Liver (tissue), 9 donors: ENCODE results near the gene ARHGEF10L. TPM values are rescaled to one million over a fixed set of nuclear protein-coding genes. Genes with fewer than 3 reads are reported as not detected.

Experiments used
- DNase-seq: peaks from one replicate; pipeline ENCODE4 v3.0.0-alpha.2; 2017; ENCODE audit warnings: low spot score
- H3K27ac ChIP-seq, 2 donors: one replicate each; pipeline ENCODE4 v1.7.0; 2013; ENCODE audit warnings: inconsistent platforms in 2 of 2, low read length in 2 of 2, control low read depth in 1 of 2, low read depth in 1 of 2, mild to moderate bottlenecking in 1 of 2
- H3K27me3 ChIP-seq, 4 donors: one replicate each; pipeline versions ENCODE4 v1.6.1 to v1.7.0; 2013; ENCODE audit warnings: low read length in 3 of 4, inconsistent platforms in 1 of 4, mild to moderate bottlenecking in 1 of 4, moderate library complexity in 1 of 4; ENCODE audit not compliant: control insufficient read depth in 4 of 4, insufficient read depth in 4 of 4
- H3K36me3 ChIP-seq, 4 donors: one replicate each; pipeline versions ENCODE4 v1.6.1 to v1.7.0; 2013; ENCODE audit warnings: low read length in 3 of 4, mild to moderate bottlenecking in 3 of 4, low read depth in 1 of 4, moderate library complexity in 1 of 4; ENCODE audit not compliant: control insufficient read depth in 4 of 4, insufficient read depth in 3 of 4
- H3K4me1 ChIP-seq, 4 donors: one replicate each; pipeline versions ENCODE4 v1.6.1 to v1.7.0; 2013; ENCODE audit warnings: low read length in 3 of 4, mild to moderate bottlenecking in 3 of 4, moderate library complexity in 1 of 4; ENCODE audit not compliant: control insufficient read depth in 4 of 4, insufficient read depth in 4 of 4
- H3K4me3 ChIP-seq, 3 donors: one replicate each; pipeline versions ENCODE4 v1.6.1 to v1.7.0; 2013; ENCODE audit warnings: low read length in 3 of 3, control low read depth in 1 of 3, low read depth in 1 of 3, mild to moderate bottlenecking in 1 of 3
- H3K9ac ChIP-seq, 2 donors: one replicate each; pipeline ENCODE4 v1.7.0; 2013; ENCODE audit warnings: low read length in 2 of 2, mild to moderate bottlenecking in 2 of 2, moderate library complexity in 2 of 2, control low read depth in 1 of 2, low read depth in 1 of 2
- H3K9me3 ChIP-seq, 4 donors: one replicate each; pipeline versions ENCODE4 v1.6.1 to v1.7.0; 2013; ENCODE audit warnings: low read length in 3 of 4; ENCODE audit not compliant: control insufficient read depth in 4 of 4
- ATF3 ChIP-seq: IDR thresholded peaks from 2 replicates; pipeline ENCODE4 v1.6.1; 2016; ENCODE audit warnings: antibody characterized with exemption
- EGR1 ChIP-seq, 2 donors: IDR thresholded peaks; 2 replicates each; pipeline ENCODE4 v1.6.1; 2016 to 2018; ENCODE audit warnings: antibody characterized with exemption in 2 of 2, low read depth in 2 of 2
- FOXA1 ChIP-seq: IDR thresholded peaks from 2 replicates; pipeline ENCODE4 v1.6.1; 2016; ENCODE audit warnings: antibody characterized with exemption
- FOXA2 ChIP-seq: IDR thresholded peaks from 2 replicates; pipeline ENCODE4 v1.6.1; 2016; ENCODE audit warnings: antibody characterized with exemption
- GABPA ChIP-seq, 2 donors: IDR thresholded peaks in 1 of 2; conservative IDR thresholded peaks in 1 of 2; 2 replicates each; pipeline ENCODE4 v1.6.1; 2016; ENCODE audit warnings: antibody characterized with exemption in 2 of 2, mild to moderate bottlenecking in 1 of 2, moderate library complexity in 1 of 2
- HNF4G ChIP-seq: IDR thresholded peaks from 2 replicates; pipeline ENCODE4 v1.6.1; 2016; ENCODE audit warnings: antibody characterized with exemption
- JUND ChIP-seq, 2 donors: IDR thresholded peaks; 2 replicates each; pipeline ENCODE4 v1.6.1; 2016; ENCODE audit warnings: antibody characterized with exemption in 2 of 2
- NR2F2 ChIP-seq: IDR thresholded peaks from 2 replicates; pipeline ENCODE4 v1.6.1; 2016; ENCODE audit warnings: antibody characterized with exemption
- RAD21 ChIP-seq, 2 donors: IDR thresholded peaks; 2 replicates each; pipeline ENCODE4 v1.6.1; 2016; ENCODE audit warnings: antibody characterized with exemption in 2 of 2, mild to moderate bottlenecking in 2 of 2
- RXRA ChIP-seq, 2 donors: IDR thresholded peaks; 2 replicates each; pipeline ENCODE4 v1.6.1; 2017 to 2018; ENCODE audit warnings: antibody characterized with exemption in 2 of 2, mild to moderate bottlenecking in 1 of 2
- SP1 ChIP-seq: IDR thresholded peaks from 2 replicates; pipeline ENCODE4 v1.6.1; 2018; ENCODE audit warnings: antibody characterized with exemption, mild to moderate bottlenecking
- TAF1 ChIP-seq: conservative IDR thresholded peaks from 2 replicates; pipeline ENCODE4 v1.6.1; 2016; ENCODE audit warnings: antibody characterized with exemption, mild to moderate bottlenecking
- YY1 ChIP-seq: IDR thresholded peaks from 2 replicates; pipeline ENCODE4 v1.6.1; 2016; ENCODE audit warnings: antibody characterized with exemption, mild to moderate bottlenecking
- WGBS: extraction: QIAGEN DNeasy Blood & Tissue Kit; methylation state at CpG from one replicate; pipeline ENCODE4 v1.1.7; 2013; 5-methylcytosine and 5-hydroxymethylcytosine counted together
- polyA plus RNA-seq, 2 donors: library from polyadenylated mRNA; stranded (reverse) in 1 of 2; unstranded in 1 of 2; fragments of 200-250 nt in 1 of 2; fragments of >200 nt in 1 of 2; fragmentation: Nextera tagmentation in 1 of 2; extraction: Ambion mirVana in 1 of 2; gene quantifications; one replicate each; pipeline versions ENCODE4 v1.2.1 to v1.2.3, GENCODE V29; 2013 to 2015
- total RNA-seq, 2 donors: library from RNA; depleted of rRNA; stranded (reverse); fragments of >200 nt; gene quantifications; one replicate each; pipeline ENCODE4 v1.2.3, GENCODE V29; 2014
- TF ChIP-seq, protein P1 (sequence below): IDR thresholded peaks from 2 replicates; pipeline ENCODE4 v1.6.1; 2016; ENCODE audit warnings: antibody characterized with exemption
- TF ChIP-seq, protein P2 (sequence below): IDR thresholded peaks from 2 replicates; pipeline ENCODE4 v1.6.1; 2016; ENCODE audit warnings: antibody characterized with exemption, mild to moderate bottlenecking
- TF ChIP-seq, protein P3 (sequence below): IDR thresholded peaks from 2 replicates; pipeline ENCODE4 v1.6.1; 2016; ENCODE audit warnings: antibody characterized with exemption
- TF ChIP-seq, protein P4 (sequence below): fragments of 150-350 bp; IDR thresholded peaks from 2 replicates; pipeline ENCODE4 v1.5.1; 2017; ENCODE audit warnings: improper control_type of control experiment, low read depth, low read length; ENCODE audit not compliant: missing input control
- donor health status: healthy.
- donor health status: healthy.
- donor health status: healthy.
- donor health status: healthy.
- donor health status: healthy.

ARHGEF10L gene
- total and polyA plus RNA-seq, 4 donors, result 26.3 to 169 (median 57.5) TPM

DNA sequence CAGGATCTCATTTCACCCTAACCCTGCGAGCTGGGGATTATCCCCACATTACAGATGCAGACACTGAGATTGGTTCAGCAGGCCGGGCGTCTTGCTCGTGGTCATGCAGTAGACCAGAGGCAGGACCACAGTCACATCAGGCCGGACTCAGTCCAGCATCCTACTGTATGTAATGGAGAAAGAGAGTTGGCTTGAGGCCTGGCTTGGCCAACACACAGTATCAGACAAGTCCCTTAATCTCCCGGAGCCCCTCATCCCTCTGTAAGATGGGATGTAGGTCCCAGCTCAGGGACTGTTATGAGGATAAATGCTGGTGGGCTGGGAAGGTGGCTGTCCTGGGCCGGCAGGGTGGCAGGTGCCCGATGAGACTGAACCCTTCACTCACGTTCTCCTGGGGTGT, 149.5 kb downstream of the ARHGEF10L start:
- Histone ChIP-seq H3K27ac (no peak overlapping the region), H3K9me3 (no peaks in the 10 kb centered on the region), H3K4me1 (peaks cover 0 to 14% (median 3%) of the 10 kb centered on the region in 4 donors), H3K9ac (no peak overlapping the region), H3K27me3 (no peaks in the 10 kb centered on the region), H3K36me3 (peaks cover 10 to 78% (median 49%) of the 10 kb centered on the region in 4 donors), H3K4me3 (no peak overlapping the region)
- 94% methylated on average over 9 of the region's 9 CpGs for WGBS
- DNase-seq, result no peak
- TF ChIP-seq, protein P1, sequence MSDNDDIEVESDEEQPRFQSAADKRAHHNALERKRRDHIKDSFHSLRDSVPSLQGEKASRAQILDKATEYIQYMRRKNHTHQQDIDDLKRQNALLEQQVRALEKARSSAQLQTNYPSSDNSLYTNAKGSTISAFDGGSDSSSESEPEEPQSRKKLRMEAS, result no peak
- TF ChIP-seq FOXA2 (no peak), YY1 (no peak), HNF4G (no peak), GABPA (IDR thresholded peaks at IDR 0.05 in 1 of 2, conservative IDR thresholded peaks at IDR 0.05 in 1 of 2) (no peak), FOXA1 (no peak), SP1 (no peak), NR2F2 (no peak), RAD21 (IDR thresholded peaks at IDR 0.05) (no peak), RXRA (IDR thresholded peaks at IDR 0.05) (no peak), EGR1 (IDR thresholded peaks at IDR 0.05; ENCODE audit: low read depth in 2 of 2) (no peak), ATF3 (no peak), JUND (IDR thresholded peaks at IDR 0.05) (no peak), TAF1 (no peak)
- TF ChIP-seq, protein P2, sequence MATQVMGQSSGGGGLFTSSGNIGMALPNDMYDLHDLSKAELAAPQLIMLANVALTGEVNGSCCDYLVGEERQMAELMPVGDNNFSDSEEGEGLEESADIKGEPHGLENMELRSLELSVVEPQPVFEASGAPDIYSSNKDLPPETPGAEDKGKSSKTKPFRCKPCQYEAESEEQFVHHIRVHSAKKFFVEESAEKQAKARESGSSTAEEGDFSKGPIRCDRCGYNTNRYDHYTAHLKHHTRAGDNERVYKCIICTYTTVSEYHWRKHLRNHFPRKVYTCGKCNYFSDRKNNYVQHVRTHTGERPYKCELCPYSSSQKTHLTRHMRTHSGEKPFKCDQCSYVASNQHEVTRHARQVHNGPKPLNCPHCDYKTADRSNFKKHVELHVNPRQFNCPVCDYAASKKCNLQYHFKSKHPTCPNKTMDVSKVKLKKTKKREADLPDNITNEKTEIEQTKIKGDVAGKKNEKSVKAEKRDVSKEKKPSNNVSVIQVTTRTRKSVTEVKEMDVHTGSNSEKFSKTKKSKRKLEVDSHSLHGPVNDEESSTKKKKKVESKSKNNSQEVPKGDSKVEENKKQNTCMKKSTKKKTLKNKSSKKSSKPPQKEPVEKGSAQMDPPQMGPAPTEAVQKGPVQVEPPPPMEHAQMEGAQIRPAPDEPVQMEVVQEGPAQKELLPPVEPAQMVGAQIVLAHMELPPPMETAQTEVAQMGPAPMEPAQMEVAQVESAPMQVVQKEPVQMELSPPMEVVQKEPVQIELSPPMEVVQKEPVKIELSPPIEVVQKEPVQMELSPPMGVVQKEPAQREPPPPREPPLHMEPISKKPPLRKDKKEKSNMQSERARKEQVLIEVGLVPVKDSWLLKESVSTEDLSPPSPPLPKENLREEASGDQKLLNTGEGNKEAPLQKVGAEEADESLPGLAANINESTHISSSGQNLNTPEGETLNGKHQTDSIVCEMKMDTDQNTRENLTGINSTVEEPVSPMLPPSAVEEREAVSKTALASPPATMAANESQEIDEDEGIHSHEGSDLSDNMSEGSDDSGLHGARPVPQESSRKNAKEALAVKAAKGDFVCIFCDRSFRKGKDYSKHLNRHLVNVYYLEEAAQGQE, result no peak
- TF ChIP-seq, protein P3, sequence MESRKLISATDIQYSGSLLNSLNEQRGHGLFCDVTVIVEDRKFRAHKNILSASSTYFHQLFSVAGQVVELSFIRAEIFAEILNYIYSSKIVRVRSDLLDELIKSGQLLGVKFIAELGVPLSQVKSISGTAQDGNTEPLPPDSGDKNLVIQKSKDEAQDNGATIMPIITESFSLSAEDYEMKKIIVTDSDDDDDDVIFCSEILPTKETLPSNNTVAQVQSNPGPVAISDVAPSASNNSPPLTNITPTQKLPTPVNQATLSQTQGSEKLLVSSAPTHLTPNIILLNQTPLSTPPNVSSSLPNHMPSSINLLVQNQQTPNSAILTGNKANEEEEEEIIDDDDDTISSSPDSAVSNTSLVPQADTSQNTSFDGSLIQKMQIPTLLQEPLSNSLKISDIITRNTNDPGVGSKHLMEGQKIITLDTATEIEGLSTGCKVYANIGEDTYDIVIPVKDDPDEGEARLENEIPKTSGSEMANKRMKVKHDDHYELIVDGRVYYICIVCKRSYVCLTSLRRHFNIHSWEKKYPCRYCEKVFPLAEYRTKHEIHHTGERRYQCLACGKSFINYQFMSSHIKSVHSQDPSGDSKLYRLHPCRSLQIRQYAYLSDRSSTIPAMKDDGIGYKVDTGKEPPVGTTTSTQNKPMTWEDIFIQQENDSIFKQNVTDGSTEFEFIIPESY, result no peak

DNA sequence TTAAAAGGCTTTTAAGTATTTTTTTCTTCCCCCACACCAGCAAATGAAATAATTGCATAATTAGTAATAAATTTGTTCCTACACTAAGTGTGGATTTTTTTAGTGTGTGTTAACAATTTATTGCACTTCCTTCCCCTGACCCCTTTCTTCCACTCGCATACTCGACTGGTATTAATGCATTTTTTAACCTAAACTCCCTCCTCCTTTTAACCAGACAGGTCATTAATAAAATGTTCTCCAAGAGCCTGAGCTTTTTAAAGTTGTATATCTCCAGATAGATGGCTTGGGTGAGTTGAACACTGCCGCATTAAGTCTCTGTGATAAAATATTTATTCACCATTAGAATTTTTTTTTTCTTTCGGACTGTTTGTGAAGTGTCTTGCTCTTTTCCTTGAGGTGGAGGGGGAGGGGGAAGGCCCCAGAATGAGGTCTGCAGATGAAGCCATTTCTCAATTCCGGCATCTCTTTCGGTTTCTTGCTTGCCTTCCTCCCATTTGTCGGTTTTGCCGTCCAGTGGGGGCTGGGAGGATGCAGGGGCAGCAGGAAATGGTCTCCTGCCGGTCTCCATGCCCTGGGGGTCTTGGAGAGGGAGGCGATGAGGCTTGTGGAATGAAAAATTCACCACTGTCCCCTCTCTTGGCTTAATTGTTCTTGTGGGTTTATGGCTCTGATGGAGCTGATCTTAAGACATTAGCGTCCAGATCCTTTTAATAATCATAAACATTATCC, 151.6 kb downstream of the ARHGEF10L start:
- Histone ChIP-seq H3K36me3 (peaks cover 15 to 81% (median 45%) of the 10 kb centered on the region in 4 donors), H3K27ac (no peak overlapping the region), H3K27me3 (no peaks in the 10 kb centered on the region), H3K9ac (no peak overlapping the region), H3K4me3 (no peak overlapping the region), H3K9me3 (no peaks in the 10 kb centered on the region), H3K4me1 (peaks cover 0 to 9% (median 3%) of the 10 kb centered on the region in 4 donors)
- no peak for DNase-seq
- 66% methylated on average over 11 of the region's 11 CpGs for WGBS
- TF ChIP-seq, protein P3, result no peak
- TF ChIP-seq FOXA2 (no peak), RAD21 (IDR thresholded peaks at IDR 0.05) (no peak), JUND (IDR thresholded peaks at IDR 0.05) (no peak), FOXA1 (no peak), HNF4G (no peak), GABPA (IDR thresholded peaks at IDR 0.05 in 1 of 2, conservative IDR thresholded peaks at IDR 0.05 in 1 of 2) (no peak), NR2F2 (no peak), EGR1 (IDR thresholded peaks at IDR 0.05; ENCODE audit: low read depth in 2 of 2) (no peak), RXRA (IDR thresholded peaks at IDR 0.05) (no peak)
- TF ChIP-seq, protein P2, result no peak
- TF ChIP-seq, protein P4, sequence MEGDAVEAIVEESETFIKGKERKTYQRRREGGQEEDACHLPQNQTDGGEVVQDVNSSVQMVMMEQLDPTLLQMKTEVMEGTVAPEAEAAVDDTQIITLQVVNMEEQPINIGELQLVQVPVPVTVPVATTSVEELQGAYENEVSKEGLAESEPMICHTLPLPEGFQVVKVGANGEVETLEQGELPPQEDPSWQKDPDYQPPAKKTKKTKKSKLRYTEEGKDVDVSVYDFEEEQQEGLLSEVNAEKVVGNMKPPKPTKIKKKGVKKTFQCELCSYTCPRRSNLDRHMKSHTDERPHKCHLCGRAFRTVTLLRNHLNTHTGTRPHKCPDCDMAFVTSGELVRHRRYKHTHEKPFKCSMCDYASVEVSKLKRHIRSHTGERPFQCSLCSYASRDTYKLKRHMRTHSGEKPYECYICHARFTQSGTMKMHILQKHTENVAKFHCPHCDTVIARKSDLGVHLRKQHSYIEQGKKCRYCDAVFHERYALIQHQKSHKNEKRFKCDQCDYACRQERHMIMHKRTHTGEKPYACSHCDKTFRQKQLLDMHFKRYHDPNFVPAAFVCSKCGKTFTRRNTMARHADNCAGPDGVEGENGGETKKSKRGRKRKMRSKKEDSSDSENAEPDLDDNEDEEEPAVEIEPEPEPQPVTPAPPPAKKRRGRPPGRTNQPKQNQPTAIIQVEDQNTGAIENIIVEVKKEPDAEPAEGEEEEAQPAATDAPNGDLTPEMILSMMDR, result no peak
